Activated naive CD4-positive, alpha-beta T cell treated with anti-CD3 and anti-CD28 coated beads, Interleukin-2, amount 50 U/mL, for 24 hours (primary cell): ENCODE measurements around the gene TTC13.

Experiments
- H3K27ac Mint-ChIP-seq: one replicate; pipeline ENCODE4 v1.8.0; 2021; ENCODE audit warnings: mild to moderate bottlenecking, mixed read lengths
- H3K27me3 Mint-ChIP-seq: one replicate; pipeline ENCODE4 v1.8.0; 2021; ENCODE audit warnings: mixed read lengths
- H3K36me3 Mint-ChIP-seq: one replicate; pipeline ENCODE4 v1.8.0; 2021; ENCODE audit warnings: mixed read lengths
- H3K4me1 Mint-ChIP-seq: one replicate; pipeline ENCODE4 v1.8.0; 2021; ENCODE audit warnings: mixed read lengths
- H3K4me3 Mint-ChIP-seq: one replicate; pipeline ENCODE4 v1.8.0; 2021; ENCODE audit warnings: mild to moderate bottlenecking, mixed read lengths
- H3K9me3 Mint-ChIP-seq: one replicate; pipeline ENCODE4 v1.8.0; 2021; ENCODE audit warnings: mixed read lengths

Gene TTC13

GRCh38 chr1:230884646-230885045 lies 94.0 kb downstream of the TTC13 start:
- H3K9me3 Mint-ChIP-seq, result no peaks in the 10 kb centered on the region
- no peak overlapping the region for H3K4me3 Mint-ChIP-seq
- peaks cover 30% of the 10 kb centered on the region for H3K27me3 Mint-ChIP-seq
- H3K36me3 Mint-ChIP-seq, result no peaks in the 10 kb centered on the region
- no peaks in the 10 kb centered on the region for H3K4me1 Mint-ChIP-seq
- no peak overlapping the region for H3K27ac Mint-ChIP-seq

DNA sequence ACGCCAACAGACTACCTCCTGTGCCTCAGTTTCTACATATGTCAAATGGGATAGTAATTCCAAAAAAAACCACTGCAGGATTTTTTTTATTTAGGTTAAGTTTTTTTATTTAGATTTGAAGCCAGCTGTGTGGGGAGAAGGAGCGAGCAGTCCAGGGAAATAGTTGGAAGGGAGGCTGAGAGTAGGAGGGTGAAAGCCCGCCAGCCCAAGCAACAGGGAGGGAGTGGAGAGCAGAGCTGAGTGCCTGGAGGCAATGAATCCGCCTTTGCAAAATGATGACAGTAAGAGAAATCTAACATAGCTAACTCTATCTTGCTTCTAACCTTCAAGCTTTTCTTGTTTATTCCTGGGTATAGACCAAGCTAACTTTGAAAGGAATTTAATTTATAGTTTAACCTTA lies 94.7 kb downstream of the TTC13 start:
- Mint-ChIP-seq H3K4me1 (no peaks in the 10 kb centered on the region), H3K27me3 (peaks cover 30% of the 10 kb centered on the region), H3K36me3 (no peaks in the 10 kb centered on the region), H3K9me3 (no peaks in the 10 kb centered on the region), H3K4me3 (no peak overlapping the region), H3K27ac (no peak overlapping the region)

- H3K27ac Mint-ChIP-seq, result no peak overlapping the region
- H3K4me1 Mint-ChIP-seq, result no peaks in the 10 kb centered on the region
- no peak overlapping the region for H3K4me3 Mint-ChIP-seq
- H3K27me3 Mint-ChIP-seq, result peaks cover 32% of the 10 kb centered on the region
- H3K9me3 Mint-ChIP-seq, result no peaks in the 10 kb centered on the region
- H3K36me3 Mint-ChIP-seq, result no peaks in the 10 kb centered on the region
Measured at GRCh38 chr1:230879778-230880177, 98.9 kb downstream of the TTC13 start.

GRCh38 chr1:230878591-230878990 lies 100.1 kb downstream of the TTC13 start:
- no peaks in the 10 kb centered on the region for H3K4me1 Mint-ChIP-seq
- H3K4me3 Mint-ChIP-seq, result no peak overlapping the region
- H3K9me3 Mint-ChIP-seq, result no peaks in the 10 kb centered on the region
- no peak overlapping the region for H3K27ac Mint-ChIP-seq
- peaks cover 28% of the 10 kb centered on the region for H3K27me3 Mint-ChIP-seq
- H3K36me3 Mint-ChIP-seq, result no peaks in the 10 kb centered on the region

- H3K4me3 Mint-ChIP-seq, result no peak overlapping the region
- H3K27me3 Mint-ChIP-seq, result peaks cover 28% of the 10 kb centered on the region
- no peaks in the 10 kb centered on the region for H3K36me3 Mint-ChIP-seq
- H3K27ac Mint-ChIP-seq, result no peak overlapping the region
- H3K4me1 Mint-ChIP-seq, result no peaks in the 10 kb centered on the region
- no peaks in the 10 kb centered on the region for H3K9me3 Mint-ChIP-seq
Measured at GRCh38 chr1:230877924-230878590, 100.6 kb downstream of the TTC13 start.

DNA sequence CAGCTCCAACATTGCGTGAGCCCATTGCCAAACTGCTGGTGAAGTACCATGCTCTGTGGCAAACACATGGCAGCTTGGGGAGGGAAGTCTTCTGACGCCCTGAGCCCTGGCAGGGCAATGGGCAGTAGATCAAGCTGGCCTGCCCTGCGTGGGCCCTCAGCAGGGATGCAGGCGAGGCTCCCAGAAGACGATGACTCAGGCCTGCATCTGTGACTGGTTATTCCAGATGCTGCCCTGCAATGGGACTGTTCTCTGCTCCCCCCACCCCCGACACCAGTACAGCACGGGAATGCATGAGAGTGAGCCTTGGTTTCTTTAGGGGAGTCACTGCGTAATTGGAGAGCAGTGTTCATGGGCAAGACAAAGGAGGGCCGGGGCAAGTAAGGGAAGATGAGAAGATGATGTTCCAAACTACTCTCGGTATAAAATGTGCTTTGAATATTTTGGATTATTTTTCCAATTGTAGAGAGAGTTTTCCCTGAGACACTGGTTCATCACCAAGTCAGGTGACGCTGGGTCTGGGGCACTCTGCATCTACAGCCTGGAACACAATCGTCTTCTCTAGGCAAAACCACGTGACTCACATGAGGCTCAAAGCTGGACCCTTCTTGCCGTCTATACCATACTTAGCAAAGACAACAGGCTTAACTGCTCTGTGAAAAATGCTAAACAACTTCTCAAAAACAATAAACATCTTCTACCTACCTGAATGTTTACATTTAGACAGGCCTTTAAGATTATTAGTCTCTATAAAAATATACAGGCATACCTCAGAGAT lies 101.3 kb downstream of the TTC13 start:
- H3K36me3 Mint-ChIP-seq, result no peaks in the 10 kb centered on the region
- no peaks in the 10 kb centered on the region for H3K9me3 Mint-ChIP-seq
- H3K4me3 Mint-ChIP-seq, result no peak overlapping the region
- peaks cover 26% of the 10 kb centered on the region for H3K27me3 Mint-ChIP-seq
- H3K27ac Mint-ChIP-seq, result no peak overlapping the region
- H3K4me1 Mint-ChIP-seq, result no peaks in the 10 kb centered on the region

GRCh38 chr1:230876660-230877059 lies 102.0 kb downstream of the TTC13 start:
- H3K4me3 Mint-ChIP-seq, result no peak overlapping the region
- no peaks in the 10 kb centered on the region for H3K36me3 Mint-ChIP-seq
- H3K27ac Mint-ChIP-seq, result no peak overlapping the region
- peaks cover 27% of the 10 kb centered on the region for H3K27me3 Mint-ChIP-seq
- no peaks in the 10 kb centered on the region for H3K4me1 Mint-ChIP-seq
- no peaks in the 10 kb centered on the region for H3K9me3 Mint-ChIP-seq

DNA sequence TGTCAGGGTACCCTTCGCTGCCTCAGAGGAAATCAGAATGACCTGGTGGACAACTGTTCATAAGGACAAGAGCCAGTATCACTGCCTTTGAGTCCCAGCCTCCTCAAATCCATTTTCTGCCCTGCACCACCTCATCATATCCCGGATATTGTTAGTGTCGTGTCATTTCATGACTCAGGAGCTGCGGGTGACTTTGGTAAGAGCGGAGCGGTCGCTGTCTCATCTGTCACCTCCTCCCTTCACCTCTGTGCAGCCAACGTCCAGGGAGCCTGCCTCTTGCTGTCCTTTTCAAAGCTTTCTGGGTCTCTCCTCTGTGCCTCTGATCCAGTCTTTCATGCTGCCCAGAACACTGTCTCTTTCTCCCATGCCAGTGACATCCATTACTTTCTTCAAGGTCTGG lies 103.3 kb downstream of the TTC13 start:
- Mint-ChIP-seq H3K4me3 (no peak overlapping the region), H3K36me3 (no peaks in the 10 kb centered on the region), H3K27me3 (peaks cover 16% of the 10 kb centered on the region), H3K4me1 (no peaks in the 10 kb centered on the region), H3K27ac (no peak overlapping the region), H3K9me3 (no peaks in the 10 kb centered on the region)

GRCh38 chr1:230870916-230871315 lies 107.7 kb downstream of the TTC13 start:
- Mint-ChIP-seq H3K27ac (no peak overlapping the region), H3K4me1 (peaks cover 15% of the 10 kb centered on the region), H3K4me3 (no peak overlapping the region), H3K36me3 (no peaks in the 10 kb centered on the region), H3K27me3 (peaks cover 17% of the 10 kb centered on the region), H3K9me3 (no peaks in the 10 kb centered on the region)

GRCh38 chr1:230869500-230869899 lies 109.2 kb downstream of the TTC13 start:
- H3K9me3 Mint-ChIP-seq, result no peaks in the 10 kb centered on the region
- no peaks in the 10 kb centered on the region for H3K36me3 Mint-ChIP-seq
- no peak overlapping the region for H3K27ac Mint-ChIP-seq
- H3K4me1 Mint-ChIP-seq, result peaks cover 15% of the 10 kb centered on the region
- peak overlapping the region; percentile 85 for H3K4me3 Mint-ChIP-seq
- H3K27me3 Mint-ChIP-seq, result peaks cover 11% of the 10 kb centered on the region

GRCh38 chr1:230868736-230869385 lies 109.8 kb downstream of the TTC13 start:
- Mint-ChIP-seq H3K4me3 (peak overlapping the region; percentile 85), H3K36me3 (no peaks in the 10 kb centered on the region), H3K9me3 (no peaks in the 10 kb centered on the region), H3K27me3 (peaks cover 11% of the 10 kb centered on the region), H3K27ac (peak overlapping the region; percentile 59), H3K4me1 (peaks cover 19% of the 10 kb centered on the region)

DNA sequence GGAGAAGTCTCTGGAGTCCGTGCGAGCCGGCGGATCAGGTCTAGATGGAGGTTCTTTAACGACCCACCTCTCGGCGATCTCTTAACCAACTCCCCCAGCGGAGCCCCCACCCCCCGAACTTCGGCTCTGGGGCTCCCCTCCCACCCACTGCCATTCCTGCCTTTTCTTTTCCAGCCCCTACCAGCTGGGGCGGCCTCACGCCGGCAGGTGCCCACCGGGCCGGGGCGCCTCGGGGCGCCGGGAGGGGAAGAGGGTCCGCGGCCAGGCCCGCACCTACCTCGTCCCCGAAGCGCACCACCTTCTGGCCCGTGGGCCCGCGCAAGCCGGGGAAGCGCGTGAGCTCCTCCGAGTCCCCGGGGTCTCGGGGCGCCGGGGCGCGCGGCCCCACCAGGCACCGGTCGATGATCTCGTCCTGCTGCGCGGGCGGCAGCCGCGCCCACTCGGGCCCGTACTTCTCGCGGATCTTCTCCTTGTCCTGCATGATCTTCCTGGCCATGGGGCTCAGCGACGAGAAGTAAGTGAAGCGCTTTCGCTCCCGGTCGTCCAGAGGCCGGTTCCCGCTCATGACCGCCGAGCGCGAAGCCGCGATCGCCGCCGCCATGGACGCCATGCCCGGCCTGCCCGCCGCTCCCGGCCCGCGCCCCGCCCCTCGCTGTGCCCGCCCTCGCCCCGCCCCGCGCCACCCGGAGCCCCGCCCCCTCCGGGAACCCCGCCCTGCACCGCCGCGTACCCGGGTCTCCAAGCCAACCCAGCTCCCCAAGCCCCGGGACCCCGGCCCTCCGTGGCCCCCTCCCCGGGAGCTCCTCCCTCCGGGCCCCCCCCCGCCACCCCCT lies 110.5 kb downstream of the TTC13 start, which contains the start of gene C1orf198:
TSS of gene C1orf198 (minus strand) at position 619 of the 833 bp plus-strand sequence. CDS start at position 610, 9 bp downstream.
- Mint-ChIP-seq H3K9me3 (no peaks in the 10 kb centered on the region), H3K4me1 (peaks cover 23% of the 10 kb centered on the region), H3K36me3 (no peaks in the 10 kb centered on the region), H3K27ac (peak within 1 kb of the TSS; percentile 77), H3K27me3 (peaks cover 11% of the 10 kb centered on the region), H3K4me3 (peak within 1 kb of the TSS; percentile 85)

DNA sequence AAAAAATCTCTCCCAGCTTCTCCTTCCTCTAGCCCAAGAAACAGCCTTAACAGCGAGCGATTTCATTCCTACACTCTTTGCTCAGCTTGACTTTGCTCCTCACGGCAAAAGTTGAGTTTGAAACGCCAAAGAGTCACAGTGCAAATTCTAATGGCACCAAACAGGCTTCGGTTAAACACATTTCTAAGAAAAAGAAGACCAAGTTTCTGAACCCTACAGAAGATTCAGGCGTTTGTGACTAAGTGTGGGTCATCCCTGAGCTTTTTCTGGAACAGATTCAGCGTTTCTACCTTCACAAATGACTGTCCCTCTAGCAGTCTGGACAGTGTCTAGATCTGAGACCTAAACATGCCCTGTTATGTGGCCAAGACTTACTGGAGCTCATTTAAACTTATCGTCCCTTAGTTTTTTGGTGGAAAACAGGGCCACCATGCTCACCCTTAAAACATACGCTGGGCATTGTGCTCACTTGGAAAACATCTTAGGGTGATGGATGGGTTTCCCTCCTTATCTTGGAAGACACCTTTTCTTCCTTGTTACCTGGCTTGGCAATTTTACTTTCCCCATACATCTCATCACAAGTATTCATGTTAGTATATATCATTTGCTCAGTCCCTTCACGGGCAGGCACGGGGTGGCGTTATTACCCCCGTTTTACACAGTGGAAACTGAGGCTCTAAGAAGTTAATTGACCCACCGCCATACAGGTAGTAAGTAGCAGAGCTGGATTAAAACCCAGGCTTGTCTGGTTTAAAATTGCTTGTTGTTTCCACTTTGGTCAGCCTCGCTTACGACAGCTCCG lies 111.4 kb downstream of the TTC13 start:
- Mint-ChIP-seq H3K27me3 (peaks cover 11% of the 10 kb centered on the region), H3K36me3 (no peaks in the 10 kb centered on the region), H3K4me3 (peak overlapping the region; percentile 84), H3K4me1 (peaks cover 31% of the 10 kb centered on the region), H3K27ac (no peak overlapping the region), H3K9me3 (no peaks in the 10 kb centered on the region)

DNA sequence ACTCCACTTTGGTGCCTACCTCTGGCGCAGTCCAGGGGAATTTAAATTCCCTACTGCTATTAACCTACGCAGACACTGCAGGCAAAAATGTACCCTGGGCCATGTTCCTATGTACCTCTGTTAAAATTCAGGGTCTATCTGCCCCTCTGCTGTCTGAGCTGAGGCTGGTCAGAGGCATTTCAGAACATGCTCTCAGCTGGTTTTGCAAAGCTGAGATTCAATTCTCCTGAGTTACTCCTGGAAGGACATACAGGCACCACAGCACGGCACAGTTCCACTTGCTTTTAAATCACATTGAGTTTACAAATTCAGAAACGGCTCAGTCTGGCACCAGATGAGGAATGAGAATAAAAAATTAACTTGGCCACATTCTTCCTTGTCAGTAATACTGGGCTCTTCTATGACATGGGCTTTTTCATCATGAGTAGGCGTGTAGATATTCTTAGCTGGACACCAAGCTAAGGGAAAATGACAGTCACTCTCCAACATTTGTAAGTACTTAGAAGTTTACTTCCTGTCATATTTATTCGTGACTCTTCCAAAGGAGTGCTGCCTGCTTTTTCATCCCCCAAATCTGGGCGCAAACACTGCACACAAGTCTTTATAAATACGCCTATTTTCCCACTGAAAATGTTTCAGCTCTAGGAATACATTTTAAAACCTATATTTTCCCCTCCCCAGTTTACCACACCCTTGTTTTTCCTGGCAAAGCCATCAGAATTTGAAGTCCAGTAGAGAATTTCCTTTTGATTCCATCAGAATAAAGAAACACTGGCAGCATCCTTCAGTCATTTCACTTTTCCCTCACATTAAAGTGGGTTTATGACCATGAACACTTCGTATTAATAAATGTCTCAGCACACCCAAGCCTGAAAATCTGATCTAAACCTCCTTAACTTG lies 112.2 kb downstream of the TTC13 start:
- Mint-ChIP-seq H3K27me3 (peaks cover 9% of the 10 kb centered on the region), H3K9me3 (no peaks in the 10 kb centered on the region), H3K4me1 (peaks cover 31% of the 10 kb centered on the region), H3K36me3 (no peaks in the 10 kb centered on the region), H3K4me3 (peak overlapping the region; percentile 6), H3K27ac (no peak overlapping the region)
